GM18858 (cell line): Measurements from ENCODE around the gene AKAP6.
"Not testable (repeated sequence)": the region's sequence is repeated elsewhere in the genome, so short reads cannot be mapped to it uniquely, and the experiment has no call there.

Source experiments
- ATAC-seq: cut with Tn5 transposase; IDR thresholded peaks from one replicate; pipeline ENCODE4 v1.9.1; 2021; ENCODE audit not compliant: unreplicated experiment

The AKAP6 gene

GRCh38 chr14:32443890-32444661 is 115.0 kb downstream of the AKAP6 start:
- no peak for ATAC-seq

GRCh38 chr14:32447371-32447770 is 118.3 kb downstream of the AKAP6 start:
- no peak for ATAC-seq

DNA sequence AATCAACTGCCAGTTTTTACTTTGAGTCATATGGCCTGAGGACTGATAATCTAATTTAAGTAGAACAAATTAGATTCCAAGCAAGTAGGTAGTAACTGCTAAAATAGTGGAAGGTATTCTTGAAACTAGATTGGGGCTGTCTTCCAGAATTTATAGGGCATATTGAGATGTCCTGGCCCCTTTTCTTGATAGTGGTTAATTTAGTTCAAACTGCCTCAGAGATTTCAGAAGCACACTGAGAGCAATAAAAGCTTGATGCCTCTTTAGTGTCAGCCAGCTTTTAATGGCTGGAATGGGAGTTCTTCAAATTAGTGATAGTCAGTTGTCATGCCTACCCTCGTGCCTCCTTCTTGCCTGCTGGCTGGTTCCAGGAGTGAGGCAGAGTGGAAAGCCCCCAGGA is 120.5 kb downstream of the AKAP6 start:
- no peak for ATAC-seq

DNA sequence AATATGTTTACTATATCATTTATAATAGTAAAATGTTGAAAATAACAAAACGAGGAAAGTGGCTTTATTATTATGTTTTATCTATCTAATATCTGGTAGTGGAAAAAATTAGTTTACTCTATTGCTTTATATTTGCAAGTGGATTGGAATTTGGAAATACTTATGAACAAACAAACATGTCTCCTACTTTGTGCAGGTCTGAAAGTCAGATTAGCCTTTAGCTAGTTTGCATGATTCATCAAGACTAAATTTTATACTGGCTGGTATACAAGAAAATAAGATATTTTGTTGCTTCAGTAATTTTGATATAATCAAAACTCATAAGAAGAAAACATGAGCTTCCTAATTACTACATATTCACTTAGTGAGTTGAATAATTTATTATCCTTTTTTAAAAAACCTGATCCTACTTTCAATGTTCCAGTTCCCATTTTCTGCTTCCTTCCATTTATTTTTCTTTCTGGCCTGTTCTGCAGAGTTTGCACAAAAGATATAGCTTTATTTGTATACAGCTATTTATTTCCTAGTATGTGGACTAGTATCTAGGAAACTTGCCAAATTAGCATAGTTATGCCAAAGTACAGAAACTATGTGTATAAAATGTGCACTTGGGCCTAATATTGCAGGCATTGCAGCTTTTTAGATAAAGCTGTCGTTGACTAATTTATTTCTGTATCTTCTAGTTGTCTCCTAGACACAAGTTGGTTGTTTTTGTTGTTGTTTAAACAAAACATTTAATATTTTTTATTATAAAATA is 122.0 kb downstream of the AKAP6 start:
- ATAC-seq, result no peak

- ATAC-seq, result no peak
Observed at GRCh38 chr14:32453857-32454810, 125.0 kb downstream of the AKAP6 start.

- no peak for ATAC-seq
Observed at GRCh38 chr14:32457213-32457920, 128.3 kb downstream of the AKAP6 start.

DNA sequence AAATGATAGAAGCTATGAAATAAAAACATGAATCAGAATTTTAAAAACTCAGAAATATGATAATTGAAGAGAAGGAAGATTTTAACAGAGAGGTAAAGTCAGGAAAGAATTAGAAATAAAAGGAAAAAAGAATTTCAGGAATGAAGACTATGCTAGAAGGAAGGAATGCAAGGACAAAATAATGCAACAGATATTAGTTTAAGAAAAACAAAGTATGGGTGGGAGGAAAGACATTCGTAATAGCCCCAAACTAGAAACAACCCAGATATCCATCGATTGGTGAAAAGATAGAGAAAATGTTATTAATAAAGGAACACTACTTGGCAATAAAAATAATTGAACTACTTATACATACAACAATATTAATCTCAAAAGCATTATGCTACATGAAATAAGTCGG is 129.6 kb downstream of the AKAP6 start:
- ATAC-seq, result no peak

- ATAC-seq, result no peak
Observed at GRCh38 chr14:32460267-32460666, 131.2 kb downstream of the AKAP6 start.

DNA sequence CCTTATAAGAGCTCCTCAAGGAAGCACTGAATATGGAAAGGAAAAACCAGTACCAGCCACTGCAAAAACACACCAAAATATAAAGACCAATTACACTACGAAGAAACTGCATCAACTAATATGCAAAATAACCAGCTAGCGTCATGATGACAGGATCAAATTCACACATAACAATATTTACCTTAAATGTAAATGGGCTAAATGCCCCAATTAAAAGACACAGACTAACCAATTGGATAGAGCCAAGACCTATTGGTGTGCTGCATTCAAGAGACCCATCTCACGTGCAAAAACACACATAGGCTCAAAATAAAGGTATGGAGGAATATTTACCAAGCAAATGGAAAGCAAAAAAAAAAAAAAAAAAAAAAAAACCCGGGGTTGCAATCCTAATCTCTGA is 133.5 kb downstream of the AKAP6 start:
- ATAC-seq, result not testable (repeated sequence)

DNA sequence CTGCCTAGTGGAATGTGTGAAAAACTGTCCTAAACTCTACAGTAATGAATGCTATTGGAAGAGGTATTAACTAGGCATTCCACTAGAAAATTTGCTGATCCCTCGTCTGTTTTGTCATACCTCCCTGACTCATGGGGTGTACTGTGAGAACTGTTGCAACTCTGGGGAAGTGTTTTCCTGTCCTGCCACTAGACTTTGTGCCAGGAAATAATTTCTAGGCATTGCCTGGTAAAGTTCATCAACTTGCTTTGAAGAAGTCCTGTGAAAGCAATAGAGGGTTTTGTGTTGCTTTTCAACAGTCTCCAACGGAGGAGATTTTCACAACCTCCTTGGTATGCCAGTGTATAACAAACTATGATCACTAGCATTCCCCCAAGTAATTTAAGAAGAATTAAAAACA is 139.9 kb downstream of the AKAP6 start:
- ATAC-seq, result no peak

DNA sequence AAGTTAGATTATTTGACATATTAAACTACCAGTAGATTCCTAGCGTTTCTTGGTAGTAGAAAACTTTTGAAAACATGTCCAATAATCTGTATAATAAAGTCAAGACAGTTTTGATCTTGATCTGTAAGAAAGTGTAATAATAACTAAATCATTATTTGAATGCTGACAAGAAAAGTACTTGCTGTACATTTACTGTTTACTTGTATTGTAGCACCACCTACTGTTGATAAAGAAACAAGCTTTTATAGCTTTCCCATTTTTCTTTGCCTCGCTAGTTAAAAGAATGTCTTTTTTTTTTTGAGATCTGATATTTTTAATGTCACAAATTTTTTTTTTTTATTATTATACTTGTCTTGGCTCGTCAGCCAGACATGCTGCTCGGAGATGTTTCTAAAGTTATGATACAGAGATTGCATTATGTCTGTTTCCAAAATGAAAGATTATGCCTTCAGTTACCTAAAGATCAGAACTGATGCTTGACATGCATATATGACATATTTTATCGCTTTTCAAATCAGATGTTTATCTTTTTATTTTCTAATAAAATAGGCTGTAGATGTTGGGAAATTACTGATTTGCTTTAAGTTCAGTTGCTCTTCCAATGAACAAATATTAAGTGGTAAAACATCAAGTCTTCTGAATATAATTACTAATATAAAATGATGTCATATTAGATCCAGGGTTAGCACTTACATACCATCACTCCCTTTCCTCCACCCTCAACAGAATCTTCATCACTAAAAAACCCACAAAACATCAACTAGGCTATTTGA is 140.5 kb downstream of the AKAP6 start:
- peak; percentile 53 for ATAC-seq

DNA sequence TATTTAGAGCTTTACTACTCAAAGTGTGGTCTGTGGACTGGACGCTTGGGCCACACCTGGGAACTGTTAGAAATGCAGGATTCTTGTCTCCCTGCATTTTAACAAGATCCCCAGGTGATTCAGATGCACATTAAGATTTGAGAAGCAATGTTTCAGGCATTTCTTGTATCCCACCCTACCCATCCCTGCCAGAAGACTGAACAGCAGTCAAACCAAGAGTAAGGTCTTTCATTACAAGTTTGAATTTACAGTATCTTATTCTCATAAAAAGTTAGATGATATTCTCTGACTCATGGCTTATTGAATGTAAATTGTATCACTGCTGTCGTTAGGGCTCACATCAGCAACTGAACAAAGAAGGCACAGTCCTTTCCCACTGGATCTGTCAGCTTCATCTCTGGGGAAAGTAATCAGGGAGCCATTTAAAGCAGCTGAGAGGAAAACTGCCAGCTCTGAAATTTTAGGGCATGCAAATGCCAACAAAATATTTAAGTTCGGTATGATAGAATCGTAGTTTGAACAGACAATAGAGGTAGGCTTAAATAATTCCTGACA is 141.1 kb downstream of the AKAP6 start:
- ATAC-seq, result no peak

DNA sequence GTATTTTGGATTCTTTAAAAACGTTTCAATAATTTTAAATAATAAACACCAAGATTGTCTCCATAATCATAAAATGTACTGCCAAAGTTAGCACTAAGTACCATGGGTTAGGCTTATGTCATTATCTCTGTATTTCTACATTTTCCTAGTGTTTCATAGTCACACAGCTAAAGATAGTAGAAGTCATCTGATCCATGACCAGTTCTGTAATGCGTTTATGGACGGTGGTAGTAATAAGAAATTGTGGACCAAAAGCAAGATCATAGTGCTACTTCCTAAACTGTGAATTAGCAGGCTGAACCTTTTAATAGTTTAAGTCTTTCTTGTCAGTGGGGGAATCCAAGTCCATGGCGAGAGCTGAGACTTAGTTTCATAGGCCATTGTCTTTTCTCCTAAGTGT is 142.1 kb downstream of the AKAP6 start:
- no peak for ATAC-seq

GRCh38 chr14:32472076-32472475 is 143.0 kb downstream of the AKAP6 start:
- ATAC-seq, result no peak

DNA sequence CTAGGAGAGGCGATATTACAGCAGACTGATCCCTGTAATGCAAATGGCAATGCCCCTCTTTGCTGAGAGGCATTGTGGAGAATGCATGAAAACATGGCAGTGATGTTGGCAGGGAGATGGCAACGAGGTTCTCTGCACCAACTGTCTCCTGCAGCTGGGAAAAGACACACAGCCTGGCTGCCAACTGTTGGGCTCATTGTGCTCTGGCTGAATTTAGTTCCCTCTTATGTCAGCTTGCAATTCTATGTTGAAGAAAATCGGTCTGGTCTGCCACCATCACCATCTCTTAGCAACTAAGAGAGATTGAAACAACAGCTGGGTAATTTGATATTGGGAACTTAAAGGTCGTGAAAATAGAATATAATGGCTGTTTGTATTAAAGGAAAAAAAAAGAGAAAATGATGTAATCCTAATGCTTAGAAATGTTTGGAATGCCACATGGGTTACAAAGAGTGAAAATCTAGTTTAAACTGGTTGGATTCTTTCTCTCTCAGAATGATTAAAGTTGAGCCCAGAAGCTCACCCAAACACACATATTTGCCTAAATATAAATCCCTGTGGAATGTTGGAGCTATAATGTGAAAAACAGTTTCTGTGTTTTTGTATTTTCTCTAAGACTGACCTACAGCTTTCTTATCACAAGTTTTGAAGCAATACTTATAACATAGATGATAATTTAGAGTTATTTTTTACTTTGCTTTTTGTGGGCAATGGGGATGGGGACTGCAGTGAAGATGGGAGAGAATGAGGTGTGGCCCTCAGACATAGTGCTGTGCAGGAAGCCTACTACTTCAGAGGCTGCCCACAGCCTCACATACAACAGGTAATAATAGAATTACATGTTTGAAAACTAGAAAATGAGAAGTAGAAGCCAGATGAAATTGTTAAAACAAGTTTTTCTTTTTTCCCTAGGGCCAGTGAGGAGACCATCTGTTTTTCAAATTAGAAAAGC is 143.7 kb downstream of the AKAP6 start:
- ATAC-seq, result no peak

DNA sequence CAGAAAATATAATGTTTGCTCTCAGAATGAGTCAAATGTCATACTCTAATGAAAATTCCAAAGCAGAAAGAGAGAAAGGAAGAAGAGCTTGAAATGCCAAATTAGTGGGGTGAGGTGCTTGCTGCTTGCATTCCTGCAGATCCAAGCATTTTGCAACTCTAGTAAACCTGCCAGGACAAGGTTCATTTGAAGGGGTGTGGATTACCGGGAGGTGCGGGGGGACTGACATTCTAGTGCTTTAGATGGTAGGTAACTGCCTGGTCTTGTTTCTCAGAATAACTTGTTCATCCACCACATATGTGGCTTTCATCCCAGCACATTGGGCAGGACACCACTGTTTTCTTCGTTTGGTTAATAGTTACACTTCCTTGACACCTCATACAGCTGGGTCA is 144.4 kb downstream of the AKAP6 start:
- ATAC-seq, result no peak

GRCh38 chr14:32474478-32475195 is 145.5 kb downstream of the AKAP6 start:
- ATAC-seq, result no peak

- no peak for ATAC-seq
Observed at GRCh38 chr14:32476532-32476931, 147.4 kb downstream of the AKAP6 start.
